HG02642 (cell line): Measurements from ENCODE around the gene NOS1AP.
"Not testable (repeated sequence)": the region's sequence is repeated elsewhere in the genome, so short reads cannot be mapped to it uniquely, and the experiment has no call there.

Experiments
- ATAC-seq: cut with Tn5 transposase; IDR thresholded peaks from one replicate; pipeline ENCODE4 v1.9.1; 2021; ENCODE audit warnings: mild to moderate bottlenecking; ENCODE audit not compliant: unreplicated experiment, poor library complexity

NOS1AP gene

GRCh38 chr1:162417650-162418049 is 348.2 kb downstream of the NOS1AP start:
- no peak for ATAC-seq

GRCh38 chr1:162418584-162418983 is 349.1 kb downstream of the NOS1AP start:
- not testable (repeated sequence) for ATAC-seq

- ATAC-seq, result not testable (repeated sequence)
Observed at GRCh38 chr1:162419450-162419931, 350.0 kb downstream of the NOS1AP start.
